OCI-LY7 (cell line): Measurements from ENCODE around the gene TRAF3. TPM values are rescaled to one million over a fixed set of nuclear protein-coding genes. Genes with fewer than 3 reads are reported as not detected.

Experiments
- BruUV-seq: library from RNA; stranded (reverse); fragments of 400-500 nt; replicated peaks from 2 replicates; lab custom pipeline; 2021; lab: Mats Ljungman, UMichigan
- CTCF ChIA-PET: fragments of 300-600 bp; sonication (Branson Sonifier 250); formaldehyde crosslinking; loops from one replicate; lab custom pipeline; 2022; ENCODE audit warnings: antibody characterized with exemption; ENCODE audit not compliant: unreplicated experiment; lab: Charles Lee
- POLR2A ChIA-PET: fragments of 300-600 bp; sonication (Branson Sonifier 250); formaldehyde crosslinking; loops from one replicate; lab custom pipeline; 2022; ENCODE audit warnings: antibody characterized with exemption; lab: Charles Lee
- DNase-seq: peaks from one replicate; pipeline ENCODE4 v3.0.0-alpha.2; 2015; ENCODE audit warnings: low spot score
- H2AFZ ChIP-seq: fragments of 200-600 bp; sonication (generic), shearing (Covaris generic); 2 replicates; pipeline ENCODE4 v1.6.1; 2014; ENCODE audit warnings: mild to moderate bottlenecking, antibody characterized with exemption, low read length, moderate library complexity
- H3K27ac ChIP-seq: fragments of 200-600 bp; sonication (generic); 2 replicates; pipeline ENCODE4 v1.5.1; 2014; ENCODE audit warnings: mixed run types, low read depth, mild to moderate bottlenecking, moderate library complexity, low read length, inconsistent platforms; ENCODE audit not compliant: poor library complexity, severe bottlenecking
- H3K36me3 ChIP-seq: fragments of 200-600 bp; sonication (generic); 2 replicates; pipeline ENCODE4 v1.6.1; 2014; ENCODE audit warnings: mild to moderate bottlenecking, antibody characterized with exemption, low read length, moderate library complexity, mixed read lengths; ENCODE audit not compliant: insufficient read depth
- H3K4me1 ChIP-seq: fragments of 200-600 bp; sonication (generic); 2 replicates; pipeline ENCODE4 v1.5.1; 2014; ENCODE audit warnings: mild to moderate bottlenecking, low read length; ENCODE audit not compliant: insufficient read depth, poor library complexity, severe bottlenecking
- H3K4me2 ChIP-seq: fragments of 200-600 bp; sonication (generic); 2 replicates; pipeline ENCODE4 v1.6.1; 2014; ENCODE audit warnings: mild to moderate bottlenecking, low read length
- H3K4me3 ChIP-seq: fragments of 200-600 bp; sonication (generic); 2 replicates; pipeline ENCODE4 v1.5.1; 2014; ENCODE audit warnings: mild to moderate bottlenecking, low read depth, low read length; ENCODE audit not compliant: poor library complexity, severe bottlenecking
- H3K79me2 ChIP-seq: fragments of 200-600 bp; sonication (generic); 2 replicates; pipeline ENCODE4 v1.6.1; 2016; ENCODE audit warnings: low read depth, mild to moderate bottlenecking, low read length, moderate library complexity, mixed read lengths; ENCODE audit not compliant: insufficient read depth
- H3K9me2 ChIP-seq: fragments of 200-600 bp; sonication (generic); 2 replicates; pipeline ENCODE4 v1.6.1; 2016; ENCODE audit warnings: mild to moderate bottlenecking, low read length, mixed read lengths; ENCODE audit not compliant: insufficient read depth
- H3K9me3 ChIP-seq: fragments of 200-600 bp; sonication (generic); 2 replicates; pipeline ENCODE4 v1.6.1; 2014; ENCODE audit warnings: mild to moderate bottlenecking, mixed run types, low read length, mixed read lengths
- H4K20me1 ChIP-seq: fragments of 200-600 bp; sonication (generic); 2 replicates; pipeline ENCODE4 v1.6.1; 2014; ENCODE audit warnings: mild to moderate bottlenecking, antibody characterized with exemption, low read length, moderate library complexity, mixed read lengths; ENCODE audit not compliant: insufficient read depth
- CTCF ChIP-seq: fragments of 200-600 bp; sonication (generic); conservative IDR thresholded peaks from 2 replicates; pipeline ENCODE4 v1.5.1; 2014; ENCODE audit warnings: mild to moderate bottlenecking, antibody characterized with exemption, low read length, moderate library complexity, mixed read lengths
- EZH2phosphoT487 ChIP-seq: fragments of 200-600 bp; sonication (generic); IDR thresholded peaks from 2 replicates; pipeline ENCODE4 v1.6.1; 2018; ENCODE audit warnings: low read depth, borderline replicate concordance, mild to moderate bottlenecking, mixed run types, antibody characterized with exemption, low read length, moderate library complexity, mixed read lengths
- intact Hi-C: fragments of 100-400 bp; cut with micrococcal nuclease; formaldehyde crosslinking; loops from one replicate; pipeline ENCODE4 v1.10.0; 2022; ENCODE audit not compliant: unreplicated experiment
- total RNA-seq, 2 experiments: library from RNA; depleted of rRNA in 1 of 2; stranded (reverse); fragments of >200 nt in 1 of 2; shearing (Covaris generic) in 1 of 2; gene quantifications; 2 replicates each; pipeline ENCODE4 v1.2.3, GENCODE V29; 2014 to 2022

Gene TRAF3
- total RNA-seq, 2 experiments from 2014 or later, result 0.82 to 2.9 TPM

GRCh38 chr14:102770147-102771123, 6.8 kb upstream of the TRAF3 start:
- no peak for DNase-seq
- Histone ChIP-seq H3K4me1 (peaks cover 10% of the 10 kb centered on the region), H3K36me3 (no peaks in the 10 kb centered on the region), H3K27ac (no peak overlapping the region), H2AFZ (no peak overlapping the region), H4K20me1 (no peaks in the 10 kb centered on the region), H3K9me3 (no peaks in the 10 kb centered on the region), H3K4me3 (no peak overlapping the region), H3K79me2 (no peaks in the 10 kb centered on the region), H3K4me2 (no peak overlapping the region), H3K9me2 (no peaks in the 10 kb centered on the region)
- no peak for TF ChIP-seq CTCF
- intact Hi-C loops, result loop anchor here (5.0 kb wide), 1 partner anchor 78 kb away; no protein-coding TSS in a partner anchor
- no TSS peak for BruUV-seq
- CTCF ChIA-PET, result no interaction called here
- POLR2A ChIA-PET, result no interaction called here

GRCh38 chr14:102771144-102771543, 6.1 kb upstream of the TRAF3 start:
- TF ChIP-seq CTCF, result no peak
- no peak for TF ChIP-seq EZH2phosphoT487
- BruUV-seq, result no TSS peak
- intact Hi-C loops, result loop anchor here (5.0 kb wide), 1 partner anchor 79 kb away; no protein-coding TSS in a partner anchor
- H3K27ac ChIP-seq, result no peak overlapping the region
- no peaks in the 10 kb centered on the region for H3K9me3 ChIP-seq
- no peaks in the 10 kb centered on the region for H4K20me1 ChIP-seq
- H2AFZ ChIP-seq, result no peak overlapping the region
- DNase-seq, result no peak
- POLR2A ChIA-PET, result interaction anchor here (0.7 kb wide), 1 partner anchor 107 kb away, joined by 4 read pairs; no protein-coding TSS in a partner anchor
- peaks cover 10% of the 10 kb centered on the region for H3K4me1 ChIP-seq
- no peak overlapping the region for H3K4me3 ChIP-seq
- CTCF ChIA-PET, result no interaction called here
- no peaks in the 10 kb centered on the region for H3K9me2 ChIP-seq
- H3K79me2 ChIP-seq, result no peaks in the 10 kb centered on the region
- H3K36me3 ChIP-seq, result no peaks in the 10 kb centered on the region
- no peak overlapping the region for H3K4me2 ChIP-seq
